Epidermal melanocyte (primary cell): ENCODE data around the gene LRIG3.

ENCODE experiments used
- DNase-seq: peaks from one replicate; pipeline ENCODE4 v3.0.0; 2011; ENCODE audit warnings: low spot score; ENCODE audit not compliant: insufficient read length

LRIG3 gene

GRCh38 chr12:58932806-58933681 lies 12.7 kb upstream of the LRIG3 start:
- no peak for DNase-seq

- no peak for DNase-seq
These were observed 11.2 kb upstream of the LRIG3 start for GRCh38 chr12:58931518-58931917.

GRCh38 chr12:58930770-58931324 lies 10.5 kb upstream of the LRIG3 start:
- DNase-seq: no peak

GRCh38 chr12:58927120-58927519 lies 6.8 kb upstream of the LRIG3 start:
- DNase-seq: no peak

GRCh38 chr12:58926586-58926985 lies 6.3 kb upstream of the LRIG3 start:
- no peak for DNase-seq

GRCh38 chr12:58925751-58926150 lies 5.4 kb upstream of the LRIG3 start:
- DNase-seq: no peak

- no peak for DNase-seq
These were observed 4.9 kb upstream of the LRIG3 start for GRCh38 chr12:58925111-58925611.

GRCh38 chr12:58924652-58925051 lies 4.3 kb upstream of the LRIG3 start:
- no peak for DNase-seq

GRCh38 chr12:58923781-58924180 lies 3.5 kb upstream of the LRIG3 start:
- no peak for DNase-seq

- DNase-seq: no peak
These were observed 2.5 kb upstream of the LRIG3 start for GRCh38 chr12:58922849-58923248.

GRCh38 chr12:58920961-58921861 lies 907 bp upstream of the LRIG3 start:
- no peak for DNase-seq

GRCh38 chr12:58919231-58920101 lies 838 bp downstream of the LRIG3 start:
- no peak for DNase-seq

GRCh38 chr12:58918469-58918844 lies 1.8 kb downstream of the LRIG3 start:
- DNase-seq: no peak

GRCh38 chr12:58917699-58918468 lies 2.4 kb downstream of the LRIG3 start:
- no peak for DNase-seq

- no peak for DNase-seq
These were observed 3.3 kb downstream of the LRIG3 start for GRCh38 chr12:58916921-58917511.

- DNase-seq: no peak
These were observed 4.1 kb downstream of the LRIG3 start for GRCh38 chr12:58916161-58916621.

- DNase-seq: peak; percentile 33
These were observed 4.7 kb downstream of the LRIG3 start for GRCh38 chr12:58915634-58916033.

- no peak for DNase-seq
These were observed 5.3 kb downstream of the LRIG3 start for GRCh38 chr12:58915037-58915436.

- no peak for DNase-seq
These were observed 5.8 kb downstream of the LRIG3 start for GRCh38 chr12:58914457-58914856.

- no peak for DNase-seq
These were observed 12.9 kb downstream of the LRIG3 start for GRCh38 chr12:58907391-58907790.
